ENCODE data around the gene DENND5B.
"Not testable (repeated sequence)": the region's sequence is repeated elsewhere in the genome, so short reads cannot be mapped to it uniquely, and the experiment has no call there.

DENND5B gene

GRCh38 chr12:31590642-31591379, at the start of gene DENND5B:
TSS of gene DENND5B (minus strand) at chr12:31591136. CDS start at chr12:31590832, 304 bp downstream.
- peak; percentile 7 to 8 for DNase-seq (ENCODE audit: low read depth in 2 of 2)

- no peak for DNase-seq (ENCODE audit: low read depth in 2 of 2)
Measured at GRCh38 chr12:31634620-31635019, 43.7 kb upstream of the DENND5B start.

- DNase-seq (ENCODE audit: low read depth in 2 of 2): no peak
Measured at GRCh38 chr12:31633464-31633863, 42.5 kb upstream of the DENND5B start.

- DNase-seq (ENCODE audit: low read depth in 2 of 2): no peak
Measured at GRCh38 chr12:31631809-31632208, 40.9 kb upstream of the DENND5B start.

- no peak for DNase-seq (ENCODE audit: low read depth in 2 of 2)
Measured at GRCh38 chr12:31631023-31631724, 40.2 kb upstream of the DENND5B start.

GRCh38 chr12:31629756-31630732, 39.1 kb upstream of the DENND5B start:
- DNase-seq (ENCODE audit: low read depth in 2 of 2): no peak

- DNase-seq (ENCODE audit: low read depth in 2 of 2): no peak
Measured at GRCh38 chr12:31627456-31628054, 36.6 kb upstream of the DENND5B start.

- no peak for DNase-seq (ENCODE audit: low read depth in 2 of 2)
Measured at GRCh38 chr12:31626270-31626995, 35.5 kb upstream of the DENND5B start.

GRCh38 chr12:31622038-31622437, 31.1 kb upstream of the DENND5B start:
- no peak for DNase-seq (ENCODE audit: low read depth in 2 of 2)

GRCh38 chr12:31620311-31620710, 29.4 kb upstream of the DENND5B start:
- no peak for DNase-seq (ENCODE audit: low read depth in 2 of 2)

GRCh38 chr12:31618228-31619025, 27.5 kb upstream of the DENND5B start:
- DNase-seq (ENCODE audit: low read depth in 2 of 2): no peak

GRCh38 chr12:31612819-31613218, 21.9 kb upstream of the DENND5B start:
- DNase-seq (ENCODE audit: low read depth in 2 of 2): no peak

- not testable (repeated sequence) for DNase-seq (ENCODE audit: low read depth in 2 of 2)
Measured at GRCh38 chr12:31608299-31608698, 17.4 kb upstream of the DENND5B start.

GRCh38 chr12:31605531-31605930, 14.6 kb upstream of the DENND5B start:
- no peak for DNase-seq (ENCODE audit: low read depth in 2 of 2)

- DNase-seq (ENCODE audit: low read depth in 2 of 2): no peak
Measured at GRCh38 chr12:31603546-31604009, 12.6 kb upstream of the DENND5B start.

GRCh38 chr12:31600750-31601149, 9.8 kb upstream of the DENND5B start:
- DNase-seq (ENCODE audit: low read depth in 2 of 2): no peak

GRCh38 chr12:31600252-31600651, 9.3 kb upstream of the DENND5B start:
- no peak for DNase-seq (ENCODE audit: low read depth in 2 of 2)

GRCh38 chr12:31599053-31599452, 8.1 kb upstream of the DENND5B start:
- DNase-seq (ENCODE audit: low read depth in 2 of 2): no peak

- no peak for DNase-seq (ENCODE audit: low read depth in 2 of 2)
Measured at GRCh38 chr12:31597066-31597465, 6.1 kb upstream of the DENND5B start.

- DNase-seq (ENCODE audit: low read depth in 2 of 2): no peak
Measured at GRCh38 chr12:31594681-31595080, 3.7 kb upstream of the DENND5B start.

All from stimulated activated CD8-positive, alpha-beta memory T cell treated with anti-CD3 and anti-CD28 coated beads, Interleukin-15, amount 100 ng/mL, for 48 hours (primary cell).